Esophagus squamous epithelium (tissue), 4 donors: ENCODE results near the gene GPRC5B.

ENCODE experiments used
- POLR2A ChIP-seq, 4 donors: fragments of 450-650 bp; IDR thresholded peaks; one replicate each; pipeline ENCODE4 v1.6.1; 2017; ENCODE audit warnings: antibody characterized with exemption in 4 of 4, mild to moderate bottlenecking in 4 of 4, moderate library complexity in 3 of 4
- TF ChIP-seq, protein P1 (sequence below), 6 experiments: fragments of 450-650 bp in 4 of 6; fragments of 200-600 bp in 2 of 6; sonication (generic) in 2 of 6; IDR thresholded peaks; one replicate each; pipeline ENCODE4 v1.5.1; 2016 to 2019; ENCODE audit warnings: antibody characterized with exemption in 6 of 6, mild to moderate bottlenecking in 4 of 6, moderate library complexity in 4 of 6

DNA sequence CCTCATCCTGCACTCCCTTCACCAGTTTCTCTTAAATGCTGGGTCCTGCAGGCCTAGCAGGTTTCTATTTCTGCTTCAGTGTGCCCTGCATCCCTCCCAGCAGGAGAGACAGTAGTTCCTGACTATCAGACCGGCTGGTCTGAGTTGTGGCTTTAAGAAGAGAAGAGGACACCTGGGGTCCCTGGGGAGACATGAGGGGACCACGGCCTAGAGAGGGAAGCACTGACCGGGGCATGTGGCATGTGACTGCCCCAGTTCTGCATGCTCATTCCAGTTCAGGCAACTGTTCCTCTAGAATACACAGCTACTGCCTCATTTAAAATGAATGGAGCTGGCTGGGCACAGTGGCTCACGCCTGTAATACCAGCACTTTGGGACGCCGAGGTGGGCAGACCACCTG lies 61.3 kb downstream of the GPRC5B start:
- TF ChIP-seq, protein P1, sequence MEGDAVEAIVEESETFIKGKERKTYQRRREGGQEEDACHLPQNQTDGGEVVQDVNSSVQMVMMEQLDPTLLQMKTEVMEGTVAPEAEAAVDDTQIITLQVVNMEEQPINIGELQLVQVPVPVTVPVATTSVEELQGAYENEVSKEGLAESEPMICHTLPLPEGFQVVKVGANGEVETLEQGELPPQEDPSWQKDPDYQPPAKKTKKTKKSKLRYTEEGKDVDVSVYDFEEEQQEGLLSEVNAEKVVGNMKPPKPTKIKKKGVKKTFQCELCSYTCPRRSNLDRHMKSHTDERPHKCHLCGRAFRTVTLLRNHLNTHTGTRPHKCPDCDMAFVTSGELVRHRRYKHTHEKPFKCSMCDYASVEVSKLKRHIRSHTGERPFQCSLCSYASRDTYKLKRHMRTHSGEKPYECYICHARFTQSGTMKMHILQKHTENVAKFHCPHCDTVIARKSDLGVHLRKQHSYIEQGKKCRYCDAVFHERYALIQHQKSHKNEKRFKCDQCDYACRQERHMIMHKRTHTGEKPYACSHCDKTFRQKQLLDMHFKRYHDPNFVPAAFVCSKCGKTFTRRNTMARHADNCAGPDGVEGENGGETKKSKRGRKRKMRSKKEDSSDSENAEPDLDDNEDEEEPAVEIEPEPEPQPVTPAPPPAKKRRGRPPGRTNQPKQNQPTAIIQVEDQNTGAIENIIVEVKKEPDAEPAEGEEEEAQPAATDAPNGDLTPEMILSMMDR (IDR thresholded peaks at IDR 0.05): no peak
- TF ChIP-seq POLR2A (IDR thresholded peaks at IDR 0.05): no peak
